Panc1 (cell line): ENCODE measurements around the gene STX12.

Source experiments
- CTCF ChIP-seq: fragments of 450-650 bp; IDR thresholded peaks from 2 replicates; pipeline ENCODE4 v1.5.1; 2017; ENCODE audit warnings: mild to moderate bottlenecking
- REST ChIP-seq, 2 experiments: IDR thresholded peaks; 2 replicates each; pipeline ENCODE4 v1.6.1; 2011 to 2012; ENCODE audit warnings: low read depth in 2 of 2, control low read depth in 1 of 2, low read length in 1 of 2, mild to moderate bottlenecking in 1 of 2, moderate library complexity in 1 of 2; ENCODE audit not compliant: insufficient read depth in 1 of 2

GRCh38 chr1:27789540-27790041 lies 16.6 kb downstream of the STX12 start:
- TF ChIP-seq CTCF (no peak), REST (IDR thresholded peaks at IDR 0.05; ENCODE audit: insufficient read depth in 1 of 2, low read depth in 2 of 2, low read length in 1 of 2) (no peak)
